Loucy (cell line): ENCODE data around the gene ABHD10.

Experiments
- CTCF ChIP-seq: fragments of 200-600 bp; sonication (generic); conservative IDR thresholded peaks from 2 replicates; pipeline ENCODE4 v1.5.1; 2014; ENCODE audit warnings: mild to moderate bottlenecking, antibody characterized with exemption, low read length
- EZH2phosphoT487 ChIP-seq: fragments of 200-600 bp; IDR thresholded peaks from 2 replicates; pipeline ENCODE4 v1.6.1; 2018; ENCODE audit warnings: antibody characterized with exemption, mild to moderate bottlenecking, moderate library complexity, borderline replicate concordance

GRCh38 chr3:112034436-112034835 is 55.6 kb downstream of the ABHD10 start, which contains the start of gene TMPRSS7:
- no peak for TF ChIP-seq CTCF
- no peak for TF ChIP-seq EZH2phosphoT487
